ENCODE data around the gene ARID5B.

GRCh38 chr10:62087329-62087728, 185.8 kb downstream of the ARID5B start:
- no peak for TF ChIP-seq CTCF (conservative IDR thresholded peaks at IDR 0.05; ENCODE audit: low read depth in 2 of 2)
- TF ChIP-seq REST (IDR thresholded peaks at IDR 0.05; ENCODE audit: unreplicated experiment) = no peak
- TF ChIP-seq EZH2 (IDR thresholded peaks at IDR 0.05; ENCODE audit: low read depth, unreplicated experiment) = no peak
- TF ChIP-seq POLR2AphosphoS5 (IDR thresholded peaks at IDR 0.05; ENCODE audit: low read depth) = no peak
- TF ChIP-seq EZH2phosphoT487 (IDR thresholded peaks at IDR 0.05; ENCODE audit: unreplicated experiment) = no peak
- no peak for TF ChIP-seq NANOG (IDR thresholded peaks at IDR 0.05; ENCODE audit: borderline replicate concordance)
- TF ChIP-seq STAT1 (IDR thresholded peaks at IDR 0.05; ENCODE audit: unreplicated experiment) = no peak
- TF ChIP-seq CREB1 (CRISPR knock-in tag; IDR thresholded peaks at IDR 0.05; ENCODE audit: low read depth) = no peak
- TF ChIP-seq JUNB (IDR thresholded peaks at IDR 0.05; ENCODE audit: unreplicated experiment) = no peak
- no peak for TF ChIP-seq ZNF331 (CRISPR knock-in tag; IDR thresholded peaks at IDR 0.05; ENCODE audit: low read depth)
- TF ChIP-seq ZNF114 (CRISPR knock-in tag; IDR thresholded peaks at IDR 0.05) = no peak

All from GM23338 (cell line).